HepG2 (cell line): ENCODE data around the gene GSAP.

Source experiments
- AGO2 ChIP-seq: fragments of 200-400 bp; formaldehyde crosslinking; optimal IDR thresholded peaks from 2 replicates; pipeline ENCODE3; 2017; ENCODE audit warnings: mild to moderate bottlenecking, low read depth, low read length, moderate library complexity
- ARNT ChIP-seq: fragments of 450-650 bp; IDR thresholded peaks from 2 replicates; pipeline ENCODE4 v1.6.1; 2017
- FOXJ3 ChIP-seq: sonication (generic); formaldehyde crosslinking; IDR thresholded peaks from 2 replicates; pipeline ENCODE4 v1.4.0; 2020; ENCODE audit warnings: missing genetic modification reagents, mild to moderate bottlenecking, borderline replicate concordance
- HCFC1 ChIP-seq: fragments of 150-350 bp; IDR thresholded peaks from 2 replicates; pipeline ENCODE4 v1.6.1; 2014; ENCODE audit warnings: low read depth, low read length
- MIER2 ChIP-seq: IDR thresholded peaks from 2 replicates; pipeline ENCODE4 v1.6.1; 2016; ENCODE audit warnings: missing biosample characterization, missing genetic modification reagents
- ZBTB4 ChIP-seq: sonication (generic); formaldehyde crosslinking; IDR thresholded peaks from 2 replicates; pipeline ENCODE4 v1.4.0; 2020; ENCODE audit warnings: missing genetic modification reagents, mild to moderate bottlenecking, borderline replicate concordance
- ZNF121 ChIP-seq: sonication (generic); formaldehyde crosslinking; IDR thresholded peaks from 2 replicates; pipeline ENCODE4 v1.5.0; 2020; ENCODE audit warnings: mild to moderate bottlenecking, missing genetic modification reagents
- ZNF383 ChIP-seq: sonication (generic); formaldehyde crosslinking; IDR thresholded peaks from 2 replicates; pipeline ENCODE4 v1.4.0; 2020; ENCODE audit warnings: missing genetic modification reagents, mild to moderate bottlenecking, borderline replicate concordance

GRCh38 chr7:77419102-77419501 lies 3.0 kb upstream of the GSAP start:
- TF ChIP-seq FOXJ3 (CRISPR knock-in tag) (no peak), ZNF121 (no peak), MIER2 (no peak), ZNF383 (CRISPR knock-in tag) (no peak), ZBTB4 (CRISPR knock-in tag) (no peak), ARNT (no peak), AGO2 (no peak), HCFC1 (no peak)
